Esophagus muscularis mucosa (tissue), 4 donors: ENCODE data around the gene PDXP. TPM values are rescaled to one million over a fixed set of nuclear protein-coding genes. Genes with fewer than 3 reads are reported as not detected.

Experiments
- DNase-seq: peaks from one replicate; pipeline ENCODE4 v3.0.0-alpha.2; 2017; ENCODE audit errors: extremely low spot score
- H3K27ac ChIP-seq, 4 donors: fragments of 200-600 bp; sonication (generic); replicated peaks in 1 of 4; 1 replicate in 3 of 4; 2 replicates in 1 of 4; pipeline ENCODE4 v1.5.1; 2016 to 2019; ENCODE audit warnings: mild to moderate bottlenecking in 1 of 4
- H3K27me3 ChIP-seq, 4 donors: fragments of 200-600 bp; sonication (generic); one replicate each; pipeline versions ENCODE4 v1.5.1 to v1.6.0; 2016 to 2019
- H3K36me3 ChIP-seq, 4 donors: fragments of 200-600 bp; sonication (generic); one replicate each; pipeline ENCODE4 v1.5.1; 2016 to 2019
- H3K4me1 ChIP-seq, 4 donors: fragments of 200-600 bp; sonication (generic); one replicate each; pipeline ENCODE4 v1.5.1; 2016 to 2019
- H3K4me3 ChIP-seq, 4 donors: fragments of 200-600 bp; sonication (generic); 1 replicate in 2 of 4; 2 replicates in 2 of 4; pipeline ENCODE4 v1.5.1; 2016 to 2019; ENCODE audit warnings: mild to moderate bottlenecking in 4 of 4, moderate library complexity in 1 of 4
- H3K9me3 ChIP-seq, 4 donors: fragments of 200-600 bp; sonication (generic); 1 replicate in 3 of 4; 2 replicates in 1 of 4; pipeline ENCODE4 v1.5.1; 2016 to 2019
- EP300 ChIP-seq: sonication (generic); formaldehyde crosslinking; IDR thresholded peaks from one replicate; pipeline ENCODE4 v1.6.1; 2017; ENCODE audit warnings: antibody characterized with exemption
- POLR2A ChIP-seq: fragments of 450-650 bp; IDR thresholded peaks from one replicate; pipeline ENCODE4 v1.6.1; 2017; ENCODE audit warnings: antibody characterized with exemption, moderate library complexity, mild to moderate bottlenecking, low read depth
- POLR2AphosphoS5 ChIP-seq, 2 donors: sonication (generic); formaldehyde crosslinking; IDR thresholded peaks; one replicate each; pipeline ENCODE4 v1.6.1; 2017; ENCODE audit warnings: antibody characterized with exemption in 2 of 2
- WGBS: methylation state at CpG from one replicate; pipeline ENCODE4 v1.1.5; 2018; 5-methylcytosine and 5-hydroxymethylcytosine counted together
- intact Hi-C: fragments of 100-400 bp; cut with DNase I; formaldehyde crosslinking; loops from one replicate; pipeline ENCODE4 v1.15.1; 2023
- total RNA-seq, 4 donors: library from RNA; depleted of rRNA; stranded (reverse); fragments of >200 nt; gene quantifications; one replicate each; pipeline versions ENCODE4 v1.1.0 to v1.2.1, GENCODE V29; 2016
- TF ChIP-seq, protein P1 (sequence below), 3 experiments: fragments of 200-600 bp in 2 of 3; fragments of 450-650 bp in 1 of 3; sonication (generic) in 2 of 3; IDR thresholded peaks; one replicate each; pipeline ENCODE4 v1.5.1; 2017 to 2019; ENCODE audit warnings: antibody characterized with exemption in 3 of 3, mild to moderate bottlenecking in 2 of 3, moderate library complexity in 1 of 3

Gene PDXP
- total RNA-seq, 4 donors from 2014 or later: 7.3 to 28.3 (median 17.4) TPM

DNA sequence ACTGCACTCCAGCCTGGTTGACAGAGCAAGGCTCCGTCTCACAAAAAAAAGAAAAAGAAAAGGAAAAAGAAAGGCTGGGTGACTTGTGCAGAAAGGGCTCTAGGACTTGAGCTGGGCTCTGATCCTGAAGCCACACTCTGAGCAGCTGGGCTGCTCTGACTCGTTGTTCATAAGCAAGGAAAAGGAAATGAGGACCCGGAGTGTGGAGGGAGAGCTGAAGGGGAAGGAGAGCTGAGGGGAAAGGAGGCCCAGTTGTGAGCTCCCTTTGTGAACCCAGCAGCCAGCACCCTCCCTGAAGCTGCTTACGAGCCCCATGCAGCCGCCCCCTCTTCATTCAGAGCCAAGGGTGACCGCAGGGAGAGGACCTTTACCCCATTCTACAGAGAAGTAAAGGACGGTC is 31.4 kb upstream of the PDXP start:
- no peak for DNase-seq
- Histone ChIP-seq H3K27ac (peak overlapping the region; percentile 69 to 80 (median 77)), H3K36me3 (peaks cover 0 to 85% (median 66%) of the 10 kb centered on the region in 4 donors), H3K4me1 (peaks cover 25 to 47% (median 36%) of the 10 kb centered on the region in 4 donors), H3K27me3 (no peaks in the 10 kb centered on the region), H3K4me3 (no peak overlapping the region), H3K9me3 (no peaks in the 10 kb centered on the region)
- TF ChIP-seq EP300: no peak
- TF ChIP-seq, protein P1, sequence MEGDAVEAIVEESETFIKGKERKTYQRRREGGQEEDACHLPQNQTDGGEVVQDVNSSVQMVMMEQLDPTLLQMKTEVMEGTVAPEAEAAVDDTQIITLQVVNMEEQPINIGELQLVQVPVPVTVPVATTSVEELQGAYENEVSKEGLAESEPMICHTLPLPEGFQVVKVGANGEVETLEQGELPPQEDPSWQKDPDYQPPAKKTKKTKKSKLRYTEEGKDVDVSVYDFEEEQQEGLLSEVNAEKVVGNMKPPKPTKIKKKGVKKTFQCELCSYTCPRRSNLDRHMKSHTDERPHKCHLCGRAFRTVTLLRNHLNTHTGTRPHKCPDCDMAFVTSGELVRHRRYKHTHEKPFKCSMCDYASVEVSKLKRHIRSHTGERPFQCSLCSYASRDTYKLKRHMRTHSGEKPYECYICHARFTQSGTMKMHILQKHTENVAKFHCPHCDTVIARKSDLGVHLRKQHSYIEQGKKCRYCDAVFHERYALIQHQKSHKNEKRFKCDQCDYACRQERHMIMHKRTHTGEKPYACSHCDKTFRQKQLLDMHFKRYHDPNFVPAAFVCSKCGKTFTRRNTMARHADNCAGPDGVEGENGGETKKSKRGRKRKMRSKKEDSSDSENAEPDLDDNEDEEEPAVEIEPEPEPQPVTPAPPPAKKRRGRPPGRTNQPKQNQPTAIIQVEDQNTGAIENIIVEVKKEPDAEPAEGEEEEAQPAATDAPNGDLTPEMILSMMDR (IDR thresholded peaks at IDR 0.05): no peak
- no peak for TF ChIP-seq POLR2A
- TF ChIP-seq POLR2AphosphoS5 (IDR thresholded peaks at IDR 0.05): no peak
- 62% methylated on average over 7 of the region's 7 CpGs for WGBS
- intact Hi-C loops: loop anchor here (10.0 kb wide), 1 partner anchor 58 kb away; the partner anchor contains the start of gene NOL12

DNA sequence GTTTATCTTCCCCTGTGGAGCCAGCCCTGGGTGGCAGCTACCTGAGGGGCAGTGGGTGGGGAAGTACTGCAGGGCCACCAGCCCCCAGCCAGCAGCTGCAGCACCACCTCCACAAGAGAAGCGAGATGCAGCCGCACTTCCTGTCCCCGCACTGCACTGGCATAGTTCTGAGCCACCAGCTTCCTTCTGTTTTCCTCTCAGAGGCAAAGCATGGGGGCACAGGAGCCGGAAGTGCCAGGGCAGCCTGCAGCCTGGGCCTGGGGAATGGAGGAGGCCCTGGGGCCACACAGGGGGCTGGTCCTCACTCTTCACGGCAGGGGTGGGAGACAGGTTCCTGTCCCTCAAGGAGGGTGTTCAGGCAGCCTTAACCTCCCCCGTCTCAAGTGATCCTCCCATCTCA is 31.0 kb upstream of the PDXP start:
- Histone ChIP-seq H3K4me3 (no peak overlapping the region), H3K36me3 (peaks cover 0 to 85% (median 66%) of the 10 kb centered on the region in 4 donors), H3K9me3 (no peaks in the 10 kb centered on the region), H3K27ac (peak overlapping the region; percentile 69 to 80 (median 77)), H3K4me1 (peaks cover 27 to 49% (median 38%) of the 10 kb centered on the region in 4 donors), H3K27me3 (no peaks in the 10 kb centered on the region)
- WGBS: 65% methylated on average over 3 of the region's 6 CpGs
- TF ChIP-seq POLR2A: no peak
- TF ChIP-seq EP300: no peak
- peak in 1 of 2 donors; percentile 8 for TF ChIP-seq POLR2AphosphoS5 (IDR thresholded peaks at IDR 0.05)
- TF ChIP-seq, protein P1 (IDR thresholded peaks at IDR 0.05): no peak
- intact Hi-C loops: loop anchor here (10.0 kb wide), 1 partner anchor 57 kb away; the partner anchor contains the start of gene NOL12
- DNase-seq: no peak

DNA sequence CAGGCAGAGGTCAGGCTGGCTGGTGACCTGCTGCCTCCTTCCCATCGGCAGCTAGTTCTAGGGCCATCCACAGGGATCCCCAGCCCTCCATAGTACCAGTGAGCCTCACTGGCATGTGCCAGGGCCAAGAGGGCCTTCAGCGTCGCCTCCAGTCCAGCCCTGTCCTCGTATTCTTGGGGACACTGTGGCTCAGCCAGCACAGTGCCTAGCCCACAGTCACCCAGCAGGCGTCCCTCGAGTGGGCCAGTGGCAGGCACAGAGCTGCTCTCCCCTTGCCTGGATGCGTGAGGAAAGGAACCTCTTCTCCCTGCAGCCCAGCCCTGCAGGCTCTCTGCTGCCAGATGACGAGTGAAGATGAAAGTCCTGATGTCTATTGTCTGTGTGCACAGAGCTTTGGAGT is 29.7 kb upstream of the PDXP start:
- no peaks in the 10 kb centered on the region for H3K27me3 ChIP-seq
- peaks cover 34 to 54% (median 47%) of the 10 kb centered on the region in 4 donors for H3K4me1 ChIP-seq
- H3K27ac ChIP-seq: no peak overlapping the region
- DNase-seq: no peak
- H3K36me3 ChIP-seq: peaks cover 0 to 77% (median 57%) of the 10 kb centered on the region in 4 donors
- 92% methylated on average over 6 of the region's 8 CpGs for WGBS
- H3K9me3 ChIP-seq: no peaks in the 10 kb centered on the region
- TF ChIP-seq, protein P1 (IDR thresholded peaks at IDR 0.05): no peak
- TF ChIP-seq EP300 (no peak), POLR2A (no peak), POLR2AphosphoS5 (IDR thresholded peaks at IDR 0.05) (no peak)
- no peak overlapping the region for H3K4me3 ChIP-seq
- intact Hi-C loops: loop anchor here (10.0 kb wide), 1 partner anchor 56 kb away; the partner anchor contains the start of gene NOL12

DNA sequence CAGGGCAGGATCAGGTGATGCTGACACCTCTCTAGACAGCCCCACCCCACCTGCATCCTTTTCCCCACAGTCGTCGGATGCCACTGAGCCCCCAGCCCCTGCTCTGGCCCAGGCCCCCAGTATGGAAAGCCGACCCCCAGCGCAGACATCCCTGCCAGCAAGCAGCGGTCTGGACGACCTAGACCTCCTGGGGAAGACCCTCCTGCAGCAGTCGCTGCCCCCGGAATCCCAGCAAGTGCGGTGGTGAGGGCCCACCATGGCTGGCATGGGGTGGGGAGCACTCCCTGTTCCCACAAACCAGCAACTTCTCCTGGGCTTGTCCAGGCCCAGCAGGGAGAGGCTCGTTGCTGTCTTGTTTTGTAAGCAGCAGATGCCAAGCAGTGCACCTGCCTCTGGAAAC is 28.6 kb upstream of the PDXP start:
- Histone ChIP-seq H3K27me3 (no peaks in the 10 kb centered on the region), H3K4me3 (no peak overlapping the region), H3K9me3 (no peaks in the 10 kb centered on the region), H3K36me3 (peaks cover 0 to 67% (median 50%) of the 10 kb centered on the region in 4 donors), H3K27ac (no peak overlapping the region), H3K4me1 (peaks cover 44 to 57% (median 55%) of the 10 kb centered on the region in 4 donors)
- TF ChIP-seq, protein P1 (IDR thresholded peaks at IDR 0.05): no peak
- TF ChIP-seq POLR2A: no peak
- no peak for TF ChIP-seq POLR2AphosphoS5 (IDR thresholded peaks at IDR 0.05)
- no peak for TF ChIP-seq EP300
- WGBS: 88% methylated on average over 7 of the region's 10 CpGs
- DNase-seq: no peak
- intact Hi-C loops: loop anchor here (10.0 kb wide), 1 partner anchor 55 kb away; the partner anchor contains the start of gene NOL12
